Immature natural killer cell (primary cell): Measurements from ENCODE around the gene MRGPRD. TPM values are rescaled to one million over a fixed set of nuclear protein-coding genes. Genes with fewer than 3 reads are reported as not detected.

Source experiments
- polyA plus RNA-seq, 3 donors: library from polyadenylated mRNA; unstranded; fragments of 300-500 nt; fragmentation: Illumina TruSeq; gene quantifications; one replicate each; pipeline ENCODE4 v1.2.3, GENCODE V29; 2021

Gene MRGPRD
- polyA plus RNA-seq, 3 donors from 2014 or later = not detected

Other genes starting within 250 kb of the MRGPRD start
- gene TESMIN, start 229.5 kb downstream of the MRGPRD start, polyA plus RNA-seq = 1 to 10 TPM in 1 of 3 donors, under 1 TPM in 1, not detected in 1; 0.47 to 1.9 TPM
- 10 to 100 TPM in 1 of 3 donors, 1 to 10 TPM in 2; 6.4 to 20.3 (median 8.0) TPM for gene CPT1A, start 139.1 kb downstream of the MRGPRD start, polyA plus RNA-seq
- gene MRPL21, start 77.2 kb downstream of the MRGPRD start, polyA plus RNA-seq = 100 to 1,000 TPM in 2 of 3 donors, 10 to 100 TPM in 1; 94.3 to 145 (median 117) TPM
- gene IGHMBP2, start 77.1 kb downstream of the MRGPRD start, polyA plus RNA-seq = 1 to 10 TPM; 8.7 to 9.8 (median 8.9) TPM
- not detected for gene MRGPRF, start 32.3 kb upstream of the MRGPRD start, polyA plus RNA-seq
- gene TPCN2, start 67.9 kb upstream of the MRGPRD start, polyA plus RNA-seq = 1 to 10 TPM; 4.8 to 7.0 (median 5.0) TPM
- gene SMIM38, start 174.9 kb upstream of the MRGPRD start, polyA plus RNA-seq = not detected